ENCODE measurements around the gene CUBN.

- TF ChIP-seq, protein P1, sequence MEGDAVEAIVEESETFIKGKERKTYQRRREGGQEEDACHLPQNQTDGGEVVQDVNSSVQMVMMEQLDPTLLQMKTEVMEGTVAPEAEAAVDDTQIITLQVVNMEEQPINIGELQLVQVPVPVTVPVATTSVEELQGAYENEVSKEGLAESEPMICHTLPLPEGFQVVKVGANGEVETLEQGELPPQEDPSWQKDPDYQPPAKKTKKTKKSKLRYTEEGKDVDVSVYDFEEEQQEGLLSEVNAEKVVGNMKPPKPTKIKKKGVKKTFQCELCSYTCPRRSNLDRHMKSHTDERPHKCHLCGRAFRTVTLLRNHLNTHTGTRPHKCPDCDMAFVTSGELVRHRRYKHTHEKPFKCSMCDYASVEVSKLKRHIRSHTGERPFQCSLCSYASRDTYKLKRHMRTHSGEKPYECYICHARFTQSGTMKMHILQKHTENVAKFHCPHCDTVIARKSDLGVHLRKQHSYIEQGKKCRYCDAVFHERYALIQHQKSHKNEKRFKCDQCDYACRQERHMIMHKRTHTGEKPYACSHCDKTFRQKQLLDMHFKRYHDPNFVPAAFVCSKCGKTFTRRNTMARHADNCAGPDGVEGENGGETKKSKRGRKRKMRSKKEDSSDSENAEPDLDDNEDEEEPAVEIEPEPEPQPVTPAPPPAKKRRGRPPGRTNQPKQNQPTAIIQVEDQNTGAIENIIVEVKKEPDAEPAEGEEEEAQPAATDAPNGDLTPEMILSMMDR (IDR thresholded peaks at IDR 0.05), result no peak
- TF ChIP-seq POLR2A (IDR thresholded peaks at IDR 0.05), result no peak
These were observed 245.1 kb downstream of the CUBN start for GRCh38 chr10:16884497-16884896.

All from tibial nerve (tissue), 3 donors.